HG02798 (cell line): ENCODE results near the gene ANKRD65.

ENCODE experiments used
- ATAC-seq: cut with Tn5 transposase; IDR thresholded peaks from one replicate; pipeline ENCODE4 v1.9.1; 2021; ENCODE audit warnings: mild to moderate bottlenecking; ENCODE audit not compliant: unreplicated experiment, poor library complexity

Gene ANKRD65

GRCh38 chr1:1442069-1442770 lies 21.1 kb upstream of the ANKRD65 start:
- no peak for ATAC-seq

GRCh38 chr1:1441002-1441888 lies 20.2 kb upstream of the ANKRD65 start:
- ATAC-seq = no peak

DNA sequence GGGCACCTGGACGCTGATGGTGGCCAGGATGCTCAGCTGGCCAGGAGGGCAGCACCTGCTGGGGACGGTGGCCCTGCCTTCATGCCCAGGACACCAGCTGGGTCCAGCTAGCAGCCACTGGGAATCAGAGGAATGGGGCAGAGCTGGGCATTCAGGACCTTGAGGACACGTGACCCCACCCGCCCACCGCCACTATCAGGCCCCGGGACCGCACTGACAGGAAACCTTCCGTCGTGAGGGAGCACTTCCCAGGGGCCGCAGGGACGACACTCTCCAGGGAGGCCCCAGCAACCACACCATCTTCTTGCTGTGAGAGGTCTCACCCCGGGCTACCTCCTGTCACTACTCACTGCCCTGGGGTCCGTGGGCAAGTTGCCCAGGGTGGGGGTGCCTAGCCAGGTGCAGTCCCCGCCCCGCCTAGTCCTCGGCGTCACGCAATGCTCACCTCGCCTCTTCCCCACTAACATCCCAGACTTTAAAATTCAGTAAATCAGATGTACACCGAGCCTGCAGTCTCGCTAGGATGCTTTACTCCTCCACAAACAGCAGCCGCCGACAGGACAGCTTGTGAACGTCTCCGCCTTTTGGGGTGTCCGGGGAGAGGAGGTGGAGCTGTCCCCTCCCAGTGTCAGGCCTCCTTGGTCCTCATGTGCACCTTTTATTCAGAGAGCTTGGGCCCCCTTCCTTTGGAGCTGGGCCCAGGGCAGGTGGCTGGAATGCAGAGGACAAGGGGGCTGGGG lies 19.4 kb upstream of the ANKRD65 start:
- ATAC-seq = no peak

DNA sequence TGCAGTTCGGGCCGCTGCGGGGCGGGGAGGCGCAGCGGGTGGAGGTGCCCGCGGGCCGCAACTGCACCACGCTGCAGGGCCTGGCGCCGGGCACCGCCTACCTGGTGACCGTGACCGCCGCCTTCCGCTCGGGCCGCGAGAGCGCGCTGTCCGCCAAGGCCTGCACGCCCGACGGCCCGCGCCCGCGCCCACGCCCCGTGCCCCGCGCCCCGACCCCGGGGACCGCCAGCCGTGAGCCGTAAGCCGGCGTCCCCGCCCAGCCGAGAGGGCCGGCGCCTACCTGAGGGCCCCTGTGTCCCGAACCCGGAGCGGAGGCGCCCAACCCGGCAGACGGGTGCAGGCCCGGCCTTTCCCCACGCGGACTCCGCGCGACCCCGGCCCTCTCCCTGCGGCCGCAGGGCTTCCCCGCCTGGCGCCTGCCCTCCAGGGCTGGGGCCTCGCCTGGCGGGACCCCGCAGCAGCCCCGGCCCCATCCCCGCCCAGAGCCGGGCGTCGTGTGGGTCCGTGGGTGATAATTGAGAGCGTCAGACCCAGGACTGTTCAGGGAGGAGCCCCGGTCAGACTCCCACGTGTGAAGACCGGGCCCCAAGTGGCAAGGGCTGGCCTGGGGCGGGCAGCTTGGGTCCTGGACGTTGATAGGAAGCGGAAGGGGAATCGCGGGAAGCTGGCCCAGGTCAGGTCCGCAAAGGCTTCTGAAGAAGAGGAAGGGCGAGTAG lies 18.6 kb upstream of the ANKRD65 start:
- ATAC-seq = no peak

- ATAC-seq = no peak
Measured at GRCh38 chr1:1438531-1439381, 17.7 kb upstream of the ANKRD65 start.

GRCh38 chr1:1437904-1438376 lies 16.9 kb upstream of the ANKRD65 start:
- peak; percentile 43 for ATAC-seq

- ATAC-seq = no peak
Measured at GRCh38 chr1:1437033-1437903, 16.2 kb upstream of the ANKRD65 start.

DNA sequence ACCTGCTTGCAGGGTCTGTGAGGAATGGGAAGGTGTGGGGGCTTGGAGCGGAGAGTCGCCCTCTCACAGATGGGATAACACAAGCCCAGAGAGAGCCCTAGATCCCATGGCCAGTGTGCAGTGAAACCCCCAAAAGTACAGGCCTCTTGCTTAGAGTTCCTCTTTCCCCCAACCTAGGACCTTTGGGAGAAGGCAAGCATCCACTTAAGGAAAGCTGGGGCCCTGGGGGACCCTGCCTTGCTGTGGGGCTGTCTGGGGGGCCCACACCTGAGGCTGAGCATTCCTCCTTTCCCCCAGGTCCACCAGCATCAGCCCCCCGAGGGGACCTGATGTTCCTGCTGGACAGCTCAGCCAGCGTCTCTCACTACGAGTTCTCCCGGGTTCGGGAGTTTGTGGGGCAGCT lies 15.6 kb upstream of the ANKRD65 start:
- ATAC-seq = no peak

DNA sequence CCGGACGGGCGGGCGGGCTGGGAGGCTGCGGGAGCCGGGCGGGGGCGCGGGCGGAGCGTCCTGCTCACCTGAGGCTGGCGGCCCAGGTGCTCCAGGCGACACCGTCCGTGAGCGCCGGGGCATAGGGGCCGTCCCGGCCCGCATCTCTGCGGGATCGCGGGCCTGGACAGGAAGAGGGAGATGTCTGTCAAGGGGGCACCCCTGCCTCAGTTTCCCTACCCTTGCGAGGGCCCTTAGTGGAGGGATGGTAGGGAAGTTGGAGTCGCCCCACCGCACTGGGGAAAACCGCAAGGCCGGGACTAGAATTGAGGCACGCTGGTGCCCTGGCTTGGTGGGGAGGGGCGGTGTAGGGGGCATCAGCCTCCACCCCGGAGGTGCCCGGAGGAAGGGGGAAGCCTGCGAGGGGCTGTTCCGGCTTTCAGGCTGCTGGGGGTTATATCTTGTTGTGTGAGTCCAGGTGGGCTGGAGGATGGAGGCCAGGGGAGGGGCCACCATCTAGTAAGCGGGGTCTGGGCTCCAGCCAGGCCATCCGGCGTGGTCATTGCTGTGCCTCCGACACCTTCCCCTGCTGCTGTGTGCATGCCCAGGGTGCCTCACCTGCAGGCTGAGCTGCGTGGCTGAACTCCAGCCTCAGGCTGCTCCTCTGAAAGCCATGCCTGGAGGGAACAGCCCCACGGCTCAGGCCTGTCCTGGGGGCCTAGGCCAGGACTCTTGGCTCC lies 15.0 kb upstream of the ANKRD65 start:
- no peak for ATAC-seq

DNA sequence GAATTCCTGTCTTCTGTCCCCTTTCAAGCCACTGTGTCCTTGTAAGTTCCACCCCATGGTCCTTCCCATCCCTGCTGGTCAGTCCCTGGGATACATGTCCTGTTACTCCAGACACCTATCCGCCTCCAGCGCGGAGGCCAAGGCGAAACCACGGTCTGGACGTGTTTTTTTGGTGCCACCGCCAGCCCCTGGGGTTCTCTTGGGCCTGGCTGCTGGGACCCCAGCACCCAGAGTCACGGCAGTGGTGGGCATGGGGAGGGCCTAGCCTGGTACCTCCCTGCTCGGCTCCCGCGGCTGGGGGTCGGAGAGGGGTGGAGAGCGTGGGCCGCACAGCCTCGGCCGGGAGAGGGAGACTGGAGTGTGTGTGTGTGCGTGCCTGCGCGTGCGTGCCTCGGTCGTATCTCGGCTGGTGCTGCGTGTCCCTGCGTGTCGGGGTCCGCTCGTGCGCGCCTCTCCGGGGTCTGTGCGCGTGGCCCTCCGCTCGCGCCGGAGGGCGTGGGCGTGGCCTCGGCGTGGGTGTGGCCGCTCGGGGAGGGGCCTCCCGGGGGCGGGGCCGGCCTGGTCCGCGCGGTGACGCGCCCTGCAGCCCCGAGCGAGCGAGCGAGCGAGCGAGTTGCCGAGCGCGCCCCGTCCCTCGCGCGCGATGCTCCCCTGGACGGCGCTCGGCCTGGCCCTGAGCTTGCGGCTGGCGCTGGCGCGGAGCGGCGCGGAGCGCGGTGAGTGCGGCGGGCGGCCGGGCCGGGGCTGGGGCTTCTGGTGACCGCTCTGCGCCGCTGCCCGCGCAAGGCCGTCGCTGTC lies 14.2 kb upstream of the ANKRD65 start, which contains the start of gene VWA1:
TSS of gene VWA1 (plus strand) at position 585 of the 798 bp plus-strand sequence. CDS start at position 644, 59 bp downstream.
- no peak for ATAC-seq

DNA sequence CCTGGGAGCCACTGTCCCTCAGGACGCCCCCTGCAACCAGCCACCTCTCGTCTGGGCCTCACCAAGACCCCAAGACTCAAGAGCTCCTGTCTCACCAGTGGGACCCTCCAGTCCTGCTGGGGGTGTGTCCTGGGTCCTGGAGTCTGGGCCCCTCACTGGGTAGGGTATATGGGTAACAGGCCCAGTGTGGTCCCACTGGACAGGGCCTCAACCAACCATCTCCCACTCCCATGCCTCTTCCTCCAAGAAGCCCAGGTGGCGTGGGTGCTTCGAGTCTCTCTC lies 13.7 kb upstream of the ANKRD65 start:
- no peak for ATAC-seq

- ATAC-seq = no peak
Measured at GRCh38 chr1:1434131-1434823, 13.2 kb upstream of the ANKRD65 start.

- no peak for ATAC-seq
Measured at GRCh38 chr1:1433804-1434130, 12.7 kb upstream of the ANKRD65 start.

- no peak for ATAC-seq
Measured at GRCh38 chr1:1432951-1433803, 12.1 kb upstream of the ANKRD65 start.

- ATAC-seq = no peak
Measured at GRCh38 chr1:1432274-1432950, 11.3 kb upstream of the ANKRD65 start.
